OCI-LY1 (cell line): ENCODE results near the gene SUV39H1.

Source experiments
- CTCF ChIP-seq: fragments of 200-600 bp; sonication (generic), shearing (Covaris generic); IDR thresholded peaks from 2 replicates; pipeline ENCODE4 v1.5.1; 2017; ENCODE audit warnings: mild to moderate bottlenecking, antibody characterized with exemption, low read length, moderate library complexity, mixed read lengths
- EZH2 ChIP-seq: fragments of 200-600 bp; sonication (generic), shearing (Covaris generic); IDR thresholded peaks from 2 replicates; pipeline ENCODE4 v1.8.0; 2017; ENCODE audit warnings: borderline replicate concordance, mixed run types, mild to moderate bottlenecking, antibody characterized with exemption, low read length, moderate library complexity, mixed read lengths

- TF ChIP-seq CTCF (no peak), EZH2 (no peak)
Observed at GRCh38 chrX:48700246-48700645, 3.7 kb downstream of the SUV39H1 start.
